Suppressor macrophage (primary cell): ENCODE data around the gene BRINP2.
"Not testable (repeated sequence)": the region's sequence is repeated elsewhere in the genome, so short reads cannot be mapped to it uniquely, and the experiment has no call there.

Source experiments
- DNase-seq, 4 experiments: peaks; one replicate each; pipeline ENCODE4 v3.0.0-alpha.2; 2020 to 2022

BRINP2 gene

GRCh38 chr1:177275736-177276135, 105.0 kb downstream of the BRINP2 start:
- DNase-seq, result no peak

- no peak for DNase-seq
These were observed 108.0 kb downstream of the BRINP2 start for GRCh38 chr1:177278626-177279390.

DNA sequence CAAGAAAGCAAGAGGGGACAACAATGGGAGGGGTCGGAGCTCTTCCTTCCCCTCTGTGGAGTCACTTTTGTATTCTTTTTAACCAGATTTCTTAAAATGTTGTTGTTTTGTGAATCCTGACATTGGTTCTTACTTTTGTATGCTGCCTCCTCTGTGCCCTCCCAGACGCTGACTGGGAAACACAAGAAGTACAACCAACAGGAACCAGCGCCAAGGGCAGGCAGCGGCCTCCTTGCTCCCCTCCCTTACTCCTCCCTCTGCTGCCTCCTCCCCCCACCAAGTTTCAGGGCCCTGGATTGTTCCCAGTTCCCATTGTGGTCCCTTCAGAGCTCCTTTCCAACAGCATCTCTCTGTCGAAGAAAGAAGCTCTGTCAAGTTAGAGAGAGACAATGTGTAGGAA, 111.1 kb downstream of the BRINP2 start:
- DNase-seq, result no peak

DNA sequence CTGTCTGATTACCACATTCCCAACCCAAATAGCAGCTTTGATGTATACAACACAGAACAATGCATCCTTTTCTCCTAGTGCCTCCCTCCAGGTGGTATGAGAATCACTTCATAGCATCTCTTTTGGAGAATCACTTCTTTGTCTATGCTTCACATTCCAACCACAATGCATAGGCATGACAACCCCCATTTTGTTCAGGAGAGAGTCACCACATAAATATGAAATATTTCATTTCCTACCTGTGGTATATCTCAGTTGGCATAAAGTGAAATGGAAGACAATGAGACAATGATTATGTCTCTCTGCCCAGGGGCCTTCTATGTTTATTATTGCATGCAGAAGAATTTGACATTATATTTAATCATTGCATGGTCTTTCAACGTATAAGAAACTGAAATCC, 112.2 kb downstream of the BRINP2 start:
- no peak for DNase-seq

DNA sequence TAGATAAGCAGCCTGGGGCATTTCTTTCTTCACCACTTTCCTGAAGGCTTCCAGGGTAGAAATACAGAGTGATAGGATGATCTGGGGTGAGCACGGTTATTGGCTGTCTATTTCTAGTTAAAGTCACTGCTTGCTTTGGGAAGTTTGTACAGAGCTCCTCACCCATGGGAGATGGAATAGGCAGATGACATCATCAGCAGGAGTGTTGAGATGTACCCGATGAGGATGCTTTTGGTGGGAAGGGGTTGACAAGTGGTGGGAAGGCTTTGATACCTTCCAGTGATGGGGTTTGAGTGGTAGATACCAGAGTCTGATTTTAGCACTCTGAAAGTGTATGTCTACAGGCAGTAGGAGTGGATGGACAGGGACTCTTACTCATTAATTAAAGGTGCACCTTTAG, 112.6 kb downstream of the BRINP2 start:
- no peak for DNase-seq

- DNase-seq, result no peak
These were observed 115.6 kb downstream of the BRINP2 start for GRCh38 chr1:177286396-177286795.

GRCh38 chr1:177287270-177287669, 116.5 kb downstream of the BRINP2 start:
- no peak for DNase-seq

DNA sequence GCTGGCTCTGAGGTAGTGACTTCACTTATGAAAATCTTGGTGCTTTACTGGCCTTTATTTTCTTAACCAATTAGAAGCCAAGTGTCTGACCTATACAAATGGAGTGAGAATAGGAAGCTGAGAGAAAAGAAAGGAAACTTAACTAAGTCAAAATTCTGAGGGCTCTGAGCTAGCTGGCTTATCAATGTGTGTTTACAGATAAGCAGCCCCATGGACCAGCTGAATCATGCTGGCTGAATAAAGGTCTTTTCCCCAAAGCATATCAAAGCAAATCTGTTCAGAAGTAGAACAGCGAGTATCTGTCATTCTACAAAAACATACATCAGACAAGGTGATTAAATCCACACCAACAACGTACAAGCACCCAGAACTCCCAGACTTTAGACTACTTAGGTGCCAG, 117.2 kb downstream of the BRINP2 start:
- DNase-seq, result no peak

GRCh38 chr1:177289532-177289931, 118.8 kb downstream of the BRINP2 start:
- DNase-seq, result no peak

DNA sequence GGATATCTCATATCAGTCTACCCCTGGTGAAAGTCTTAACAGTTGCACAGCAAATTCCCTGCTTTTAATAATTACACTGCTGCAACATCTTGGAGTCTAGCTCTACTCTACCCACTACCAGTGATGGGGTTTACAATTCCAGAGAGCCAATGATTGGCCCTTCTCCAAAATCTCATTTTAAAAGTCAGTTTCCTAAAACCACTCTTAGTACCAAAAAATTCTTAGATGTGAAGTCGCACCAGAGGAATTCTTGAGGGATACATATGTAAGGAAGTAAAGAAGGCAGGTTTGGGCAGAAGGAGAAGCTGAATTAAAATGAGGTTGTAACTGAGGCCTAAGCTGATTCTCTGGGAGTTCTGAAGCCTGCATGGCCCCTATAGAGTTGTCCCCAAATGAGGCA, 129.7 kb downstream of the BRINP2 start:
- no peak for DNase-seq

DNA sequence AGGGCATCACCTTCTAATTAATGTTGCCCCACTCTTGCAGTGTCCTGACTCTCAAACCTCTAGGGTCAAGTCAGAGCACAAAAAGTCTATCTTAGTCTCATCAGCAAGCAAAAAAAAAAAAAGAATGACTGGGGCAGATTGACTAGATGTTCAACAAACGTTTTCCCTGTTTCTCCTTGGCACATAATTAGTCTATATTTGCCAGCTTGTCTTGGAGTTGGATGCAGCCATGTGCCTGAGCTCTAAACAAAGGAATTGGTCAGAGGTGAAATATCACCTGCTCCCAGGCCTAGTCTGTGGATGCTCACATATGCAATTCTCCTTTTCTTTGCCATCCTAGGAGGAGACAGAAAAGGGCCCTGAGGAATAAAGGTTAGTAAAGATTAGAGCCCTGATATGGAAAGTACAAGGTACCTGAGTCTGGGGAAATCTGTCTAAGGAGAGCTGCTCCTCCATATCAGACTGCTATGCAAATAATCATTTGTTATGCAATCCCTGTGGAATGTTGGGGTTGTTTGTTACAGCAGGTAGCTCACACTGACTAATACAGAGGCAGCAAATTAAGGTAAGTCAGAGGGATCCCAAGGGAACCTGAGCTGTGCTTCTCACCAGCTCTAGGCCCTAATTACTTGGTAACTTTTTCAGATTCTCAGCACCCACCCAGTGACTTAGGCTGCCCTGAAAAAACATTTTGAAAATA, 130.8 kb downstream of the BRINP2 start:
- DNase-seq, result no peak

- no peak for DNase-seq
These were observed 131.7 kb downstream of the BRINP2 start for GRCh38 chr1:177302357-177303044.

- DNase-seq, result no peak
These were observed 134.6 kb downstream of the BRINP2 start for GRCh38 chr1:177305040-177306018.

- DNase-seq, result no peak
These were observed 135.3 kb downstream of the BRINP2 start for GRCh38 chr1:177306019-177306415.

GRCh38 chr1:177306981-177307380, 136.2 kb downstream of the BRINP2 start:
- no peak for DNase-seq

DNA sequence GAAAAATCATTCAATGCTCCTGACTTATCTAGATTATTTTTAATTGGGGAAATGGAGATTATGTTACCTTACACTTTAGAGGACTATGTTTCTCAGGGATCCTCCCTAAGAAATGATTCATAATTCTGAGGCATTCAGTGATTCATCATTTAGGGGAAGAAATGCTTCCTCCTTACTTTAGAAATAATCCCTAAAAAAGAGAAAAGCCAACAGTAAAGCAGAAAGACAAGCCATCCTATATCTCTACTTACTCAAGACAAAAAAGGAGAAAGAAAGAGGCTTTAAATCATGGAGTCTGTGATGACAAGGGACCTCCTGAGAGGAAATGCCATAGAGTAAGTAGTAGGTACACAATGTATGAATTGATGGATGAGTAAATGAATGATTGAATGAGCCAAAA, 137.0 kb downstream of the BRINP2 start:
- DNase-seq, result no peak

- DNase-seq, result no peak
These were observed 139.1 kb downstream of the BRINP2 start for GRCh38 chr1:177309880-177310279.

GRCh38 chr1:177310326-177310725, 139.6 kb downstream of the BRINP2 start:
- no peak for DNase-seq

DNA sequence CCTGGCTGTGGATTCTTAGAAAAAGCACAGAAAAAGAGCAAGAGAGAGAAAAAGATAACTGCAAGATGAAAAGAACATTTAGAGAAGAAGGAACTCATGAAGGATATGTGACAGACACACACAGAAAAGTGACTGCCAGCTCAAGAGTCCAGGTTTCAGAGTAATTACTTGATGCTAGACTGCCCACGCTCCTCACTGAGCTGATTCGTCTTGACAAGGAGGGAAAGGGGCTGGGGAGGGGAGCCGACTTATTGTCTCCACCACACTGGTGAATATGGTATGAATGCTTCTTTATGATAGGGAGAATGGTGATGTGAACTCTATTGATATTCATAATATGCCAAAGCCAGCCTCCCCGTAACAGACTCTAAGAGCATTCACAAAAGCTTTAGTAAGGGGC, 140.4 kb downstream of the BRINP2 start:
- DNase-seq, result no peak

GRCh38 chr1:177311586-177311985, 140.8 kb downstream of the BRINP2 start:
- no peak for DNase-seq

- DNase-seq, result no peak
These were observed 144.5 kb downstream of the BRINP2 start for GRCh38 chr1:177315261-177315660.

DNA sequence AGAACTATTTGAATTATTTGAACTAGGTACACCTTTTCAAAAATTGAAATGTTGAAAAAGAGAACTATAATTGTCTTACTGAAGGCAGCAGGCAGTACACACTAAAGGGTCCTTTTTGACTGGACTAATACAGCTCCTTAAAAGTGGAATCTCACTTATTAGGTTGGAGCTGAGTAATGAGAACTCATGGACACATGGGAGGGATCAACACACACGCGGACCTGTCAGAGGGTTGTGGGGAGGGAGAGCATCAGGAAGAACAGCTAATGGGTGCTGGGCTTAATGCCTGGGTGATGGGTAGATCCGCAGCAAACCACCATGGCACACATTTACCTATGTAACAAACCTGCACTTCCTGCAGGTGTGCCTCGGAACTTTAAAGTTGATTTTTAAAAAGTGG, 145.0 kb downstream of the BRINP2 start:
- DNase-seq, result no peak

DNA sequence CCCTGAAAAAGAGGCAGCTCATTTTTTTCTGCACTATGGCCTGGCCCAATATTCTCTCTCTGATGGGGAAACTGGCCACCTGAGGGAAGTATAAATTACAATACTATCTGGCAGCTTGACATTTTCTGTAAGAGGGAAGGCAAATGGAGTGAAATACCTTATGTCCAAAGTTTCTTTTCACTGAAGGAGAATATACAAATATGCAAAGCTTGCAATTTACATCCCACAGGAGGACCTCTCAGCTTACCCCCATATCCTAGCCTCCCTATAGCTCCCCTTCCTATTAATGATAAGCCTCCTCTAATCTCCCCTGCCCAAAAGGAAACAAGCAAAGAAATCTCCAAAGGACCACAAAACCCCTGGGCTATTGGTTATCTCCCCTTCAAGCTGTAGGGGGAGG, 150.7 kb downstream of the BRINP2 start:
- DNase-seq, result not testable (repeated sequence)
